Muscle layer of colon (tissue), 2 donors: ENCODE data around the gene DGKZ.

ENCODE experiments used
- H3K27ac ChIP-seq: one replicate; pipeline ENCODE4 v1.7.0; 2013; ENCODE audit warnings: low read depth, mild to moderate bottlenecking, low read length, moderate library complexity
- H3K27me3 ChIP-seq, 2 donors: one replicate each; pipeline ENCODE4 v1.7.0; 2013; ENCODE audit warnings: low read length in 2 of 2, mild to moderate bottlenecking in 2 of 2; ENCODE audit not compliant: insufficient read depth in 2 of 2, control insufficient read depth in 1 of 2
- H3K36me3 ChIP-seq: one replicate; pipeline ENCODE4 v1.7.0; 2013; ENCODE audit warnings: mild to moderate bottlenecking, low read length; ENCODE audit not compliant: insufficient read depth
- H3K4me1 ChIP-seq: one replicate; pipeline ENCODE4 v1.7.0; 2013; ENCODE audit warnings: mild to moderate bottlenecking, low read length; ENCODE audit not compliant: insufficient read depth
- H3K4me3 ChIP-seq, 2 donors: one replicate each; pipeline ENCODE4 v1.7.0; 2013; ENCODE audit warnings: low read length in 2 of 2, low read depth in 1 of 2, mild to moderate bottlenecking in 1 of 2, moderate library complexity in 1 of 2
- H3K9ac ChIP-seq: one replicate; pipeline ENCODE4 v1.7.0; 2013; ENCODE audit warnings: low read length
- H3K9me3 ChIP-seq: one replicate; pipeline ENCODE4 v1.7.0; 2013; ENCODE audit warnings: mild to moderate bottlenecking, low read length
- donor health status: abdominal sarcoma.
- donor health status: Adenocarcinoma of cecum.

DGKZ gene

DNA sequence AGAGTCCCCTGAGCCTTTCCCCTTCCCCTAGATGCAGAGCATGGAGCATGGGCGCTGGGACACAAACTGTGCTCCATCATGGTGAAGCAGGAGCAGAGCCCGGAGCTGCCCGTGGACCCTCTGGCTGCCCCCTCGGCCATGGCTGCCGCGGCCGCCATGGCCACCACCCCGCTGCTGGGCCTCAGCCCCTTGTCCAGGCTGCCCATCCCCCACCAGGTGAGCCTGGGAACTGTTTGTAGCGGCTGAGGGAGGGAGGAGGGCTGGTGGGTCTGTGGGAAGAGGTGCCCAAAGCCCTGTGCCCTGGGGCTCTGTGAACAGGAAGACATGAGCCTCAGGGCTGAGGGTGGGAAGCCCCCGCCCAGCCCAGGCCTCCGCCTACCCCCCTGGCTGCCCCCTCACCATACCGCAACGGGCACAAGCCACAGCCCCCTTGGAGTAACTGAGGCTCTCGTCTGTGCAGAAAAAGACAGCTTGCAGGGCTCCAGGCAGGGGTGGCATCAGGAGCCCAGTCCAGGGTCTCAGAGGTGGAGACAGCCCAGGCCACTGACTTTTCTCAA is 39.4 kb upstream of the DGKZ start:
- Histone ChIP-seq H3K9me3 (no peaks in the 10 kb centered on the region), H3K4me3 (no peak overlapping the region), H3K27me3 (no peaks in the 10 kb centered on the region), H3K4me1 (peaks cover 9% of the 10 kb centered on the region), H3K27ac (no peak overlapping the region), H3K36me3 (no peaks in the 10 kb centered on the region), H3K9ac (no peak overlapping the region)

GRCh38 chr11:46308631-46309419 is 38.4 kb upstream of the DGKZ start:
- H3K9me3 ChIP-seq = no peaks in the 10 kb centered on the region
- H3K4me3 ChIP-seq = peak overlapping the region in 1 of 2 donors; percentile 1
- no peak overlapping the region for H3K27ac ChIP-seq
- no peak overlapping the region for H3K9ac ChIP-seq
- H3K27me3 ChIP-seq = no peaks in the 10 kb centered on the region
- no peaks in the 10 kb centered on the region for H3K36me3 ChIP-seq
- H3K4me1 ChIP-seq = peaks cover 9% of the 10 kb centered on the region

DNA sequence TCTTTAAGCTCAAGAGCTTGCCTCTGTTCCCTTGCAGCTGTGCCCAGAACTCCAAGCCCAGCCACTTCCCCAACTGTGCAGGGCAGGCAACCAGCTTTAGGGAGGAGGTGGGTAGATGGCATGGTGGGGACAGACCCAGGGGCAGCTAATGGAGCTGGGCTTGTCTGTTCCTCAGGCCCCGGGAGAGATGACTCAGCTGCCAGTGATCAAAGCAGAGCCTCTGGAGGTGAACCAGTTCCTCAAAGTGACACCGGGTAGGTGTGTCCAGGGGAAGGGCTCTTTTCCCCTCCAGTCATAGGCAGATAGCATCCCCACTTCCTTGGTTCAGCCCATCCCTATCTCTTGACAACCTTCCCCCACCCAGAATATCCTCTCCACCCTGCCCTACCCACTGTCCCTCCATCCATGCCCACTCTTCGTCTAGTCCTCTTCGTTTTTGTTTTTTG is 37.4 kb upstream of the DGKZ start:
- Histone ChIP-seq H3K4me3 (no peak overlapping the region), H3K4me1 (peaks cover 10% of the 10 kb centered on the region), H3K9ac (no peak overlapping the region), H3K27ac (no peak overlapping the region), H3K9me3 (no peaks in the 10 kb centered on the region), H3K27me3 (no peaks in the 10 kb centered on the region), H3K36me3 (no peaks in the 10 kb centered on the region)

GRCh38 chr11:46315033-46315738 is 32.1 kb upstream of the DGKZ start:
- H3K4me1 ChIP-seq = peaks cover 3% of the 10 kb centered on the region
- H3K9ac ChIP-seq = no peak overlapping the region
- no peak overlapping the region for H3K4me3 ChIP-seq
- H3K27me3 ChIP-seq = no peaks in the 10 kb centered on the region
- H3K27ac ChIP-seq = no peak overlapping the region
- no peaks in the 10 kb centered on the region for H3K9me3 ChIP-seq
- H3K36me3 ChIP-seq = peaks cover 5% of the 10 kb centered on the region

- Histone ChIP-seq H3K4me3 (no peak overlapping the region), H3K9ac (no peak overlapping the region), H3K27ac (no peak overlapping the region), H3K4me1 (peaks cover 3% of the 10 kb centered on the region), H3K27me3 (no peaks in the 10 kb centered on the region), H3K9me3 (no peaks in the 10 kb centered on the region), H3K36me3 (peaks cover 5% of the 10 kb centered on the region)
Observed at GRCh38 chr11:46315783-46316563, 31.3 kb upstream of the DGKZ start.

- H3K36me3 ChIP-seq = peaks cover 5% of the 10 kb centered on the region
- no peak overlapping the region for H3K4me3 ChIP-seq
- H3K27me3 ChIP-seq = no peaks in the 10 kb centered on the region
- H3K9me3 ChIP-seq = no peaks in the 10 kb centered on the region
- H3K9ac ChIP-seq = no peak overlapping the region
- H3K27ac ChIP-seq = peak overlapping the region; percentile 23
- H3K4me1 ChIP-seq = peaks cover 3% of the 10 kb centered on the region
Observed at GRCh38 chr11:46319074-46319453, 28.2 kb upstream of the DGKZ start.

GRCh38 chr11:46321757-46322156 is 25.5 kb upstream of the DGKZ start:
- Histone ChIP-seq H3K27ac (no peak overlapping the region), H3K4me3 (no peak overlapping the region), H3K9ac (no peak overlapping the region), H3K36me3 (no peaks in the 10 kb centered on the region), H3K4me1 (no peaks in the 10 kb centered on the region), H3K27me3 (no peaks in the 10 kb centered on the region), H3K9me3 (no peaks in the 10 kb centered on the region)

DNA sequence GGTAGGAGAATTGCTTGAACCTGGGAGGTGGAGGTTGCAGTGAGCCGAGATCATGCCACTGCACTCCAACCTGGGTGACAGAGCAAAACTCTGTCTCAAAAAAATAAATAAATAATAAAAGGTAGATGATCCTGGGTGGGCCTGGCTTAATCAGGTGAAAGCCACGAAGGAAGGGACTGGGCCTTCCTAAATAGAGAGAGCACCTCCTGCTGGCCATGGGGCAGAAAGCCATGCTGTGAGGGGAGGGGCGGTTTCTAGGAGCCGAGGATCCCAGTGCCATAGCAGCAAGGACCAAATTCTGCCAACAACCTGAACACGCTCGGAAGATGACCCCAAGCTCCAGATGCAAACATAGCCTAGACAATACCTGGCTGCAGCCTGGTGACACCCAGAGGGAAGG is 24.5 kb upstream of the DGKZ start:
- Histone ChIP-seq H3K9me3 (no peaks in the 10 kb centered on the region), H3K9ac (no peak overlapping the region), H3K36me3 (no peaks in the 10 kb centered on the region), H3K27me3 (no peaks in the 10 kb centered on the region), H3K27ac (no peak overlapping the region), H3K4me1 (no peaks in the 10 kb centered on the region), H3K4me3 (no peak overlapping the region)

DNA sequence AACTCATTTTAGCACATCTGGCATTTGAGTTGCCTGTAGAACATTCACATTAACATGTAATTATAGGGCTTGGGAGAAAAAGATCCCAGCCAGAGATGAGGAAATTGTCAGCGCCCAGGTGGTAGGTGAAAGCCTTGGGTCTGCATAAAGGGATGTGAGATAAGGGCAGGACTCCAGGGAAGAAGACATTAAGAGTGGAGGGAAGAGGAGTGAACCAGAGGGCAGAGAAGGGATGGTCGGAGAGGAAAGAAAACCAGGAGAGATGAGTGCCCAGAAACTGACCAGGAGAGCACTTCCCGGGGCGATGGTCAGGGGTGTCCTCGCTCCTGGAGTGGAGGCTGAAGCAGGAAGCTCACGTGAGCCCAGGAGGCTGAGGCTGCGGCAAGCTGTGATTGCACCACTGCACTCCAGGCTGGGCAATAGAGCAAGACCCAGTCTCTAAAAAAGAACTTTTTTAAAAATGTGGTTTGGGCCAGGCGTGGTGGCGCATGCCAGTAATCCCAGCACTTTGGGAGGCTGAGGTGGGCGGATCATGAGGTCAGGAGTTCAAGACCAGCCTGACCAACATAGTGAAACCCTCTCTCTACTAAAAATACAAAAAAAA is 20.3 kb upstream of the DGKZ start:
- no peak overlapping the region for H3K4me3 ChIP-seq
- no peaks in the 10 kb centered on the region for H3K36me3 ChIP-seq
- H3K27ac ChIP-seq = no peak overlapping the region
- peaks cover 14% of the 10 kb centered on the region in 2 donors for H3K27me3 ChIP-seq
- no peak overlapping the region for H3K9ac ChIP-seq
- no peaks in the 10 kb centered on the region for H3K4me1 ChIP-seq
- no peaks in the 10 kb centered on the region for H3K9me3 ChIP-seq

- Histone ChIP-seq H3K4me1 (no peaks in the 10 kb centered on the region), H3K27me3 (peaks cover 22 to 23% of the 10 kb centered on the region in 2 donors)
Observed at GRCh38 chr11:46327829-46328228, 19.4 kb upstream of the DGKZ start.

GRCh38 chr11:46330154-46330553 is 17.1 kb upstream of the DGKZ start:
- no peaks in the 10 kb centered on the region for H3K4me1 ChIP-seq
- H3K9ac ChIP-seq = no peak overlapping the region
- peaks cover 22 to 37% of the 10 kb centered on the region in 2 donors for H3K27me3 ChIP-seq

More at GRCh38 chr11:46327829-46328228, 19.4 kb upstream of the DGKZ start:
- Histone ChIP-seq H3K27ac (no peak overlapping the region), H3K9ac (no peak overlapping the region), H3K9me3 (no peaks in the 10 kb centered on the region), H3K36me3 (no peaks in the 10 kb centered on the region), H3K4me3 (no peak overlapping the region)

More at GRCh38 chr11:46330154-46330553, 17.1 kb upstream of the DGKZ start:
- H3K36me3 ChIP-seq = no peaks in the 10 kb centered on the region
- H3K4me3 ChIP-seq = no peak overlapping the region
- H3K9me3 ChIP-seq = no peaks in the 10 kb centered on the region
- no peak overlapping the region for H3K27ac ChIP-seq
